Subcutaneous abdominal adipose tissue (tissue), 5 donors: ENCODE results near the gene PDE8A.

Experiments
- H3K27ac ChIP-seq: one replicate; pipeline ENCODE4 v1.7.0; 2013; ENCODE audit warnings: low read depth, mild to moderate bottlenecking, inconsistent platforms, low read length, moderate library complexity
- H3K27me3 ChIP-seq, 5 donors: one replicate each; pipeline ENCODE4 v1.7.0; 2013; ENCODE audit warnings: low read length in 5 of 5, inconsistent platforms in 1 of 5; ENCODE audit not compliant: control insufficient read depth in 5 of 5, insufficient read depth in 4 of 5
- H3K36me3 ChIP-seq, 5 donors: one replicate each; pipeline ENCODE4 v1.7.0; 2013; ENCODE audit warnings: low read length in 5 of 5; ENCODE audit not compliant: control insufficient read depth in 5 of 5, insufficient read depth in 5 of 5
- H3K4me1 ChIP-seq, 5 donors: one replicate each; pipeline ENCODE4 v1.7.0; 2013; ENCODE audit warnings: low read length in 5 of 5, mild to moderate bottlenecking in 3 of 5, moderate library complexity in 1 of 5; ENCODE audit not compliant: control insufficient read depth in 5 of 5, insufficient read depth in 5 of 5
- H3K4me3 ChIP-seq, 5 donors: one replicate each; pipeline ENCODE4 v1.7.0; 2013; ENCODE audit warnings: low read length in 5 of 5, low read depth in 1 of 5
- H3K9ac ChIP-seq, 5 donors: one replicate each; pipeline ENCODE4 v1.7.0; 2013; ENCODE audit warnings: low read length in 5 of 5, mild to moderate bottlenecking in 4 of 5, moderate library complexity in 3 of 5
- H3K9me3 ChIP-seq, 5 donors: one replicate each; pipeline ENCODE4 v1.7.0; 2013; ENCODE audit warnings: low read length in 5 of 5; ENCODE audit not compliant: control insufficient read depth in 5 of 5
- donor health status: healthy.
- donor health status: healthy.
- donor health status: healthy.
- donor health status: healthy.
- donor health status: healthy.

Gene PDE8A

DNA sequence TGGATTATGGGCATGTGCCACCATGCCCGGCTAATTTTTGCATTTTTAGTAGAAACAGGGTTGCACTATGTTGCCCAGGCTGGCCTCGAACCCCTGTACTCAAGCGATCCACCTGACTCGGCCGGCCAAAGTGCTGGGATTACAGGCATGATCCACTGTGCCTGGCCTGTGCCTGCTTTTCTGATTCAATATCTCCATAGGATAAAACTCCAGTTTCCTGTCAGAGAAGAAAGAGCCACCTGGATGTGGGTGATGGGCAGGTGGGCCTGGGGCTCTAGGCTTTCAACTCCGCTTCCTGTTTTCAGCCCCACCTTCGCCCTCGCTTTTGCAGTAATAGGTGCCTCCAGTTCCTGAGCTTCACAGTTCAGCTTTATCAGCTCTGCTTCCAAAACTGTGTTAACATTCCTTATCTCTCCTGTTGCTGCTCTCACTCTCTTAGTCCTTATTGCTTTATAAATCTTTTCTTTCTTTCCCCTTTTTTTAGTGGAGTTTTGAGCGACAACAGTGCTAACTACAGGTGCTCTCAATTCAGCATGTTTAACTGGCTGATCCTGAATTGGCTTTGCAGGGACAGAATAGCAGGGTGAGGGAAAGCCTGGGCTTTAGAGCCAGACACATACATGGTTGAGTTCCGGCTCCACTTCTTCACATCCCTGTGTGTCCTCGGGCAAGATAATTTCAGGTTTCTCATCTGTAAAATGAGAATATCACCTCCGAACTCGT, 21.1 kb upstream of the PDE8A start:
- Histone ChIP-seq H3K27me3 (no peaks in the 10 kb centered on the region), H3K36me3 (no peaks in the 10 kb centered on the region), H3K9ac (no peak overlapping the region), H3K4me3 (no peak overlapping the region), H3K4me1 (peaks cover 0 to 7% (median 3%) of the 10 kb centered on the region in 5 donors), H3K27ac (no peak overlapping the region), H3K9me3 (peaks cover 0 to 9% (median 6%) of the 10 kb centered on the region in 5 donors)

- Histone ChIP-seq H3K4me1 (peaks cover 0 to 2% (median 0%) of the 10 kb centered on the region in 5 donors), H3K9ac (no peak overlapping the region), H3K36me3 (no peaks in the 10 kb centered on the region), H3K27me3 (no peaks in the 10 kb centered on the region), H3K27ac (no peak overlapping the region), H3K4me3 (no peak overlapping the region), H3K9me3 (peaks cover 0 to 9% (median 6%) of the 10 kb centered on the region in 5 donors)
Observed at GRCh38 chr15:84961114-84961452, 20.6 kb upstream of the PDE8A start.

DNA sequence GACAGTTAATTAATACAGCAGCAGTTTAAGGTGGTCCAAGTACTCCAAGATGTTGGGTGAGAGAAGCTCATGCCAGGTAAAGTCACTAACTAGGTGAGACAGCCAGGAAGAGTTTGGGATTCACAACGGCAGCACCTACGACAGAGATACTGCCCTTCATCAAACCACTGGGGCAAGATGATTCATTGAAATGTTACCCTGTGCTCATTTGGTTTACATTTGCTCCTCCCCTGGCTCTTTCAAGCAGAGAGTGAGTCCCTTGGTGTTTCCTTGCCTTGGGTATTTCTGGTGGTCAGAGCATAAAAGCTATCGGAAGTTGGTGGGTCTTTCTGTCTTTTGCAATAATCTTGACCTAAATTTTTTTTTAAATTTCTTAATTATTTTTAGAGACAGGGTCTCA, 19.9 kb upstream of the PDE8A start:
- Histone ChIP-seq H3K27me3 (no peaks in the 10 kb centered on the region), H3K9ac (no peak overlapping the region), H3K27ac (no peak overlapping the region), H3K4me1 (no peaks in the 10 kb centered on the region), H3K9me3 (peaks cover 0 to 9% (median 6%) of the 10 kb centered on the region in 5 donors), H3K4me3 (no peak overlapping the region), H3K36me3 (no peaks in the 10 kb centered on the region)

DNA sequence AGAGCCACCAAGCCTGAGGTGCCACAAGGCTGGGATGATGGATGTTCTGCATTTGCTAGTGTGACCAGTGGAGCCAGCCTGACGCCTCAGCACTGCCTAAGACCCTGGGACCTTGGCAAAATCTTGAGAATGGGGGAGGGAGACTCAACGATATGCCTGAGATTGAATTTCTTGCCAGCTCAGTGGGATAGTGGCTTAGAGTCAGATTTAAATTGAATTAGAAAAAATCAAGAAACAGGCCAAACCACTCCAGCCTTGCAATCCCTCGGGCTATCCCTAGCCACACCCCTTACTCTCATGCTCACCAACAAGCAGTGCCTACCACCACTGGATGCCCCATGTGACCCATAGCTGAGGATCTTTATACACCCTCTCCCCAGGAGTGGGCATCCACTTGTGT, 18.7 kb upstream of the PDE8A start:
- Histone ChIP-seq H3K36me3 (no peaks in the 10 kb centered on the region), H3K27me3 (no peaks in the 10 kb centered on the region), H3K4me3 (no peak overlapping the region), H3K27ac (no peak overlapping the region), H3K9me3 (peaks cover 0 to 9% (median 6%) of the 10 kb centered on the region in 5 donors), H3K4me1 (peaks cover 0 to 4% (median 0%) of the 10 kb centered on the region in 5 donors), H3K9ac (no peak overlapping the region)

DNA sequence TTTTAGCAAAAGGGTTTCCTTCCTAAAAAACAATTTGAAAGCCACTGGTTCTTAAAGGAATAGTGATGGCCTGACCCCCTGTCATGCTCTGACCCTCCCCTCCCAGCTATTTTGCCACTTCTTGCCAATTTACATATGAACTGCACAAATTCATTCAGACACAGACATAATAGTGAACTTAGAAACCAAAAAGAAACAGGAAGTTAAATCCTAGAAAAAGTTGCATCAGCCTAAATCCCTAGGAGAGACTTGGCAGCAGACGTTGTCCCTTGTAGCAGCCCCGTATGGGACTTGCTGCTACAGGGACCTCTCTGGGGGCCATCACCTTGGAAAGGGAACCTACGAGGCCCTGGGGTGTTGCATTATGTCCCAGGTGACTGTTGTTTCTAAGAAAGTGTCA, 14.3 kb upstream of the PDE8A start:
- H3K4me3 ChIP-seq: no peak overlapping the region
- H3K36me3 ChIP-seq: no peaks in the 10 kb centered on the region
- H3K27me3 ChIP-seq: no peaks in the 10 kb centered on the region
- H3K27ac ChIP-seq: no peak overlapping the region
- H3K4me1 ChIP-seq: peaks cover 0 to 4% (median 0%) of the 10 kb centered on the region in 5 donors
- no peak overlapping the region for H3K9ac ChIP-seq
- H3K9me3 ChIP-seq: peaks cover 0 to 9% (median 6%) of the 10 kb centered on the region in 5 donors

DNA sequence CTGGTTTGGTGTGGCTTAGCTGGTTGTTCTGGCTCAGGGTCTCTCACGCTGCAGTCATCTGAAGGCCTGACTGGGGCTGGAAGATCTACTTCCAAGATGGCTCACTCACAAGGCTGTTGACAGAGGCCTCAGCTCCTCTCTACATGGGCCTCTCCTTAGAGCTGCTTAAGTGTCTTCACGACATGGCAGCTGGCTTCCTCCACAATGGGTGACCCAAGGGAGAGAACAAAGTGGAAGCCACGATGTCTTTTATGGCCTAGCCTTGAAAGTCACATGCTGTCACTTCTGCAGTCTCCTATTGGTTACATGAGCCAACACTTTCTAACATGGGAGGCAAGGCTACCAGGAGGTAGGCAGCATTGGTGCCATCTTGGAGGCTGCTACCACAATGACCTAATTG, 13.4 kb upstream of the PDE8A start:
- Histone ChIP-seq H3K9me3 (peaks cover 0 to 9% (median 6%) of the 10 kb centered on the region in 5 donors), H3K4me3 (no peak overlapping the region), H3K27ac (no peak overlapping the region)

GRCh38 chr15:84969257-84969656, 12.4 kb upstream of the PDE8A start:
- H3K9ac ChIP-seq: no peak overlapping the region
- peaks cover 0 to 7% (median 6%) of the 10 kb centered on the region in 5 donors for H3K9me3 ChIP-seq
- H3K27me3 ChIP-seq: no peaks in the 10 kb centered on the region
- no peak overlapping the region for H3K4me3 ChIP-seq
- no peaks in the 10 kb centered on the region for H3K36me3 ChIP-seq
- H3K4me1 ChIP-seq: peaks cover 0 to 4% (median under 1%) of the 10 kb centered on the region in 5 donors
- H3K27ac ChIP-seq: no peak overlapping the region

More for the DNA sequence above, 13.4 kb upstream of the PDE8A start:
- no peak overlapping the region for H3K9ac ChIP-seq
- peaks cover 0 to 4% (median 0%) of the 10 kb centered on the region in 5 donors for H3K4me1 ChIP-seq
- H3K27me3 ChIP-seq: no peaks in the 10 kb centered on the region
- no peaks in the 10 kb centered on the region for H3K36me3 ChIP-seq

DNA sequence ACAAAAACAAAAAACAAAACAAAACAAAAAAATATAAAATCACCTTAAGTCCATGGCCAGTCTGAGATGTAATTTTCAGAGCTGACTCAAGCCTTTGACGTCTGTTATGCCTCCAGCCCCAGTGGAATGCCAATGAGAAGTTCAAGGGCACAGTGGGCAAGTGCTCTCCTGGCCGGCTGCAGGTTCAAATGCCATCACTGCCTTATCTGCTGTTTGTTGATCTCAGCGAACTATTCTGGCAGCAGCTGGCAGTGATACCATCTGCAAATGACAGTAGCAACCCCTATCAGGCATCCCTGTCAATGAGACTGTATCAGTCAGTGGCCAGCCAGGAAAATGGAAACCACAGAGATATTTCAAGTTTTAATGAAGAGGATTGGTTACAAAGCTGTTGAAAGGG, 10.8 kb upstream of the PDE8A start:
- Histone ChIP-seq H3K4me3 (no peak overlapping the region), H3K9me3 (no peaks in the 10 kb centered on the region), H3K9ac (no peak overlapping the region), H3K36me3 (no peaks in the 10 kb centered on the region), H3K27ac (no peak overlapping the region), H3K4me1 (peaks cover 0 to 5% (median 3%) of the 10 kb centered on the region in 5 donors), H3K27me3 (no peaks in the 10 kb centered on the region)

GRCh38 chr15:84973492-84974460, 7.9 kb upstream of the PDE8A start:
- peaks cover 0 to 13% (median 3%) of the 10 kb centered on the region in 5 donors for H3K4me1 ChIP-seq
- H3K9me3 ChIP-seq: no peaks in the 10 kb centered on the region
- no peak overlapping the region for H3K4me3 ChIP-seq
- no peak overlapping the region for H3K27ac ChIP-seq
- no peak overlapping the region for H3K9ac ChIP-seq
- H3K27me3 ChIP-seq: no peaks in the 10 kb centered on the region
- H3K36me3 ChIP-seq: no peaks in the 10 kb centered on the region

- Histone ChIP-seq H3K27ac (no peak overlapping the region), H3K4me3 (no peak overlapping the region), H3K9me3 (no peaks in the 10 kb centered on the region), H3K9ac (no peak overlapping the region), H3K27me3 (no peaks in the 10 kb centered on the region), H3K4me1 (peaks cover 1 to 23% (median 16%) of the 10 kb centered on the region in 5 donors), H3K36me3 (no peaks in the 10 kb centered on the region)
Observed at GRCh38 chr15:84975871-84976351, 5.7 kb upstream of the PDE8A start.
